PFSK-1 (cell line): Measurements from ENCODE around the gene KRT73.

ENCODE experiments used
- FOXP2 ChIP-seq: optimal IDR thresholded peaks from 2 replicates; pipeline ENCODE3; 2011; ENCODE audit warnings: borderline replicate concordance, control low read depth, inconsistent platforms; ENCODE audit not compliant: insufficient read depth; ENCODE audit errors: extremely low read length, extremely low read depth
- POLR2AphosphoS5 ChIP-seq: IDR thresholded peaks from 2 replicates; pipeline ENCODE4 v1.6.1; 2012; ENCODE audit warnings: low read depth, mild to moderate bottlenecking, control low read depth, low read length, moderate library complexity
- REST ChIP-seq, 2 experiments: IDR thresholded peaks; 2 replicates each; pipeline versions ENCODE4 v1.6.1 to v1.8.0; 2011 to 2012; ENCODE audit warnings: low read depth in 2 of 2, low read length in 2 of 2, control low read depth in 1 of 2, inconsistent platforms in 1 of 2, mild to moderate bottlenecking in 1 of 2, moderate library complexity in 1 of 2; ENCODE audit not compliant: insufficient read depth in 1 of 2
- SIN3A ChIP-seq: IDR thresholded peaks from 2 replicates; pipeline ENCODE4 v1.6.1; 2012; ENCODE audit warnings: mild to moderate bottlenecking, low read length, moderate library complexity, borderline replicate concordance; ENCODE audit not compliant: insufficient read depth
- TAF1 ChIP-seq: IDR thresholded peaks from 2 replicates; pipeline ENCODE4 v1.6.1; 2012; ENCODE audit warnings: low read length, control low read depth, borderline replicate concordance; ENCODE audit not compliant: insufficient read depth

Gene KRT73

GRCh38 chr12:52618866-52619265 is 507 bp upstream of the KRT73 start:
- TF ChIP-seq POLR2AphosphoS5 (no peak), REST (IDR thresholded peaks at IDR 0.05; ENCODE audit: insufficient read depth in 1 of 2, low read depth in 2 of 2, low read length in 2 of 2) (no peak), FOXP2 (no peak), TAF1 (no peak), SIN3A (no peak)

GRCh38 chr12:52617403-52617785 is 965 bp downstream of the KRT73 start:
- TF ChIP-seq FOXP2: no peak
- no peak for TF ChIP-seq POLR2AphosphoS5
- no peak for TF ChIP-seq SIN3A
- TF ChIP-seq REST (IDR thresholded peaks at IDR 0.05; ENCODE audit: insufficient read depth in 1 of 2, low read depth in 2 of 2, low read length in 2 of 2): no peak

- TF ChIP-seq POLR2AphosphoS5 (no peak), REST (IDR thresholded peaks at IDR 0.05; ENCODE audit: insufficient read depth in 1 of 2, low read depth in 2 of 2, low read length in 2 of 2) (no peak), FOXP2 (no peak), SIN3A (no peak), TAF1 (no peak)
Observed at GRCh38 chr12:52616680-52617402, 1.5 kb downstream of the KRT73 start.

GRCh38 chr12:52615912-52616311 is 2.4 kb downstream of the KRT73 start:
- TF ChIP-seq SIN3A (no peak), TAF1 (no peak), FOXP2 (no peak), POLR2AphosphoS5 (no peak), REST (IDR thresholded peaks at IDR 0.05; ENCODE audit: insufficient read depth in 1 of 2, low read depth in 2 of 2, low read length in 2 of 2) (no peak)
